SW480 (cell line): Measurements from ENCODE around the gene OR2AJ1.

Experiments
- DNase-seq: peaks from one replicate; pipeline ENCODE4 v3.0.0-alpha.2; 2016; ENCODE audit warnings: low spot score

OR2AJ1 gene

GRCh38 chr1:247962911-247963588 lies 38.4 kb downstream of the OR2AJ1 start:
- peak; percentile 39 for DNase-seq

GRCh38 chr1:247964933-247965332 lies 40.2 kb downstream of the OR2AJ1 start, which contains the start of gene OR2AK2:
Gene OR2AK2, plus strand, starts transcription at chr1:247965233. Its CDS starts 144 bp downstream, at chr1:247965377.
- DNase-seq = no peak

GRCh38 chr1:247966532-247967204 lies 42.0 kb downstream of the OR2AJ1 start:
- no peak for DNase-seq
